Liver (tissue), 3 donors: ENCODE data around the gene CADPS.

Experiments used
- CTCF ChIP-seq: fragments of 150-350 bp; IDR thresholded peaks from 2 replicates; pipeline ENCODE4 v1.5.1; 2017; ENCODE audit warnings: improper control_type of control experiment, low read depth, low read length; ENCODE audit not compliant: missing input control
- GABPA ChIP-seq, 2 donors: IDR thresholded peaks in 1 of 2; conservative IDR thresholded peaks in 1 of 2; 2 replicates each; pipeline ENCODE4 v1.6.1; 2016; ENCODE audit warnings: antibody characterized with exemption in 2 of 2, mild to moderate bottlenecking in 1 of 2, moderate library complexity in 1 of 2
- HNF4A ChIP-seq, 2 donors: conservative IDR thresholded peaks; 2 replicates each; pipeline ENCODE4 v1.6.1; 2016; ENCODE audit warnings: antibody characterized with exemption in 2 of 2, mild to moderate bottlenecking in 2 of 2
- JUND ChIP-seq, 2 donors: IDR thresholded peaks; 2 replicates each; pipeline ENCODE4 v1.6.1; 2016; ENCODE audit warnings: antibody characterized with exemption in 2 of 2
- MAX ChIP-seq: IDR thresholded peaks from 2 replicates; pipeline ENCODE4 v1.6.1; 2016; ENCODE audit warnings: antibody characterized with exemption
- REST ChIP-seq: IDR thresholded peaks from 2 replicates; pipeline ENCODE4 v1.6.1; 2016; ENCODE audit warnings: antibody characterized with exemption, mild to moderate bottlenecking
- SP1 ChIP-seq: IDR thresholded peaks from 2 replicates; pipeline ENCODE4 v1.6.1; 2018; ENCODE audit warnings: antibody characterized with exemption, mild to moderate bottlenecking
- TAF1 ChIP-seq: conservative IDR thresholded peaks from 2 replicates; pipeline ENCODE4 v1.6.1; 2016; ENCODE audit warnings: antibody characterized with exemption, mild to moderate bottlenecking
- YY1 ChIP-seq: IDR thresholded peaks from 2 replicates; pipeline ENCODE4 v1.6.1; 2016; ENCODE audit warnings: antibody characterized with exemption, mild to moderate bottlenecking
- TF ChIP-seq, protein P1 (sequence below): IDR thresholded peaks from 2 replicates; pipeline ENCODE4 v1.6.1; 2016; ENCODE audit warnings: antibody characterized with exemption
- TF ChIP-seq, protein P2 (sequence below): IDR thresholded peaks from 2 replicates; pipeline ENCODE4 v1.6.1; 2016; ENCODE audit warnings: antibody characterized with exemption
- donor health status: healthy.
- donor health status: healthy.

GRCh38 chr3:62686503-62687294, 188.5 kb downstream of the CADPS start:
- TF ChIP-seq MAX (no peak), TAF1 (no peak), CTCF (no peak), HNF4A (conservative IDR thresholded peaks at IDR 0.05) (no peak), JUND (IDR thresholded peaks at IDR 0.05) (no peak), REST (no peak), SP1 (no peak), YY1 (no peak), GABPA (IDR thresholded peaks at IDR 0.05 in 1 of 2, conservative IDR thresholded peaks at IDR 0.05 in 1 of 2) (no peak)
- TF ChIP-seq, protein P1, sequence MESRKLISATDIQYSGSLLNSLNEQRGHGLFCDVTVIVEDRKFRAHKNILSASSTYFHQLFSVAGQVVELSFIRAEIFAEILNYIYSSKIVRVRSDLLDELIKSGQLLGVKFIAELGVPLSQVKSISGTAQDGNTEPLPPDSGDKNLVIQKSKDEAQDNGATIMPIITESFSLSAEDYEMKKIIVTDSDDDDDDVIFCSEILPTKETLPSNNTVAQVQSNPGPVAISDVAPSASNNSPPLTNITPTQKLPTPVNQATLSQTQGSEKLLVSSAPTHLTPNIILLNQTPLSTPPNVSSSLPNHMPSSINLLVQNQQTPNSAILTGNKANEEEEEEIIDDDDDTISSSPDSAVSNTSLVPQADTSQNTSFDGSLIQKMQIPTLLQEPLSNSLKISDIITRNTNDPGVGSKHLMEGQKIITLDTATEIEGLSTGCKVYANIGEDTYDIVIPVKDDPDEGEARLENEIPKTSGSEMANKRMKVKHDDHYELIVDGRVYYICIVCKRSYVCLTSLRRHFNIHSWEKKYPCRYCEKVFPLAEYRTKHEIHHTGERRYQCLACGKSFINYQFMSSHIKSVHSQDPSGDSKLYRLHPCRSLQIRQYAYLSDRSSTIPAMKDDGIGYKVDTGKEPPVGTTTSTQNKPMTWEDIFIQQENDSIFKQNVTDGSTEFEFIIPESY = no peak
- TF ChIP-seq, protein P2, sequence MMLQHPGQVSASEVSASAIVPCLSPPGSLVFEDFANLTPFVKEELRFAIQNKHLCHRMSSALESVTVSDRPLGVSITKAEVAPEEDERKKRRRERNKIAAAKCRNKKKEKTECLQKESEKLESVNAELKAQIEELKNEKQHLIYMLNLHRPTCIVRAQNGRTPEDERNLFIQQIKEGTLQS = no peak
